Prostate gland (tissue), 2 donors: ENCODE data around the gene RS1. TPM values are rescaled to one million over a fixed set of nuclear protein-coding genes. Genes with fewer than 3 reads are reported as not detected.
A peak's percentile ranks its signal among the peaks of the same experiment; 100 is the strongest.

Experiments used
- DNase-seq: peaks from one replicate; pipeline ENCODE4 v3.0.0-alpha.2; 2019; ENCODE audit warnings: low spot score
- H3K27ac ChIP-seq, 2 donors: fragments of 200-600 bp; sonication (generic); 2 replicates each; pipeline ENCODE4 v1.5.1; 2017 to 2019
- H3K27me3 ChIP-seq: fragments of 200-600 bp; sonication (generic); replicated peaks from 2 replicates; pipeline ENCODE4 v1.5.1; 2019; ENCODE audit not compliant: insufficient read depth
- H3K36me3 ChIP-seq, 2 donors: fragments of 200-600 bp; sonication (generic); 1 replicate in 1 of 2; 2 replicates in 1 of 2; pipeline versions ENCODE4 v1.5.1 to v1.8.1; 2017 to 2019
- H3K4me1 ChIP-seq: fragments of 200-600 bp; sonication (generic); replicated peaks from 2 replicates; pipeline ENCODE4 v1.5.1; 2019
- H3K4me3 ChIP-seq, 2 donors: fragments of 200-600 bp; sonication (generic); 2 replicates each; pipeline ENCODE4 v1.5.1; 2017 to 2019
- H3K9me3 ChIP-seq: fragments of 200-600 bp; sonication (generic); 2 replicates; pipeline ENCODE4 v1.5.1; 2017
- POLR2A ChIP-seq: fragments of 450-650 bp; IDR thresholded peaks from one replicate; pipeline ENCODE4 v1.6.1; 2016; ENCODE audit warnings: antibody characterized with exemption, mild to moderate bottlenecking
- POLR2AphosphoS5 ChIP-seq: sonication (generic); formaldehyde crosslinking; IDR thresholded peaks from one replicate; pipeline ENCODE4 v1.6.1; 2017; ENCODE audit warnings: antibody characterized with exemption
- WGBS: methylation state at CpG from one replicate; pipeline ENCODE4 v1.1.5; 2018; 5-methylcytosine and 5-hydroxymethylcytosine counted together
- intact Hi-C: fragments of 100-400 bp; cut with DNase I; formaldehyde crosslinking; loops from one replicate; pipeline ENCODE4 v1.14.2; 2022
- total RNA-seq, 2 donors: library from RNA; depleted of rRNA; stranded (reverse); fragments of >200 nt; gene quantifications; one replicate each; pipeline ENCODE4 v1.1.0, GENCODE V29; 2016
- TF ChIP-seq, protein P1 (sequence below), 4 experiments: fragments of 200-600 bp in 2 of 4; fragments of 450-650 bp in 2 of 4; sonication (generic) in 2 of 4; IDR thresholded peaks; 1 replicate in 3 of 4; 2 replicates in 1 of 4; pipeline ENCODE4 v1.5.1; 2016 to 2019; ENCODE audit warnings: antibody characterized with exemption in 4 of 4, mild to moderate bottlenecking in 2 of 4, moderate library complexity in 2 of 4

RS1 gene
- total RNA-seq, 2 donors from 2014 or later, result not detected

DNA sequence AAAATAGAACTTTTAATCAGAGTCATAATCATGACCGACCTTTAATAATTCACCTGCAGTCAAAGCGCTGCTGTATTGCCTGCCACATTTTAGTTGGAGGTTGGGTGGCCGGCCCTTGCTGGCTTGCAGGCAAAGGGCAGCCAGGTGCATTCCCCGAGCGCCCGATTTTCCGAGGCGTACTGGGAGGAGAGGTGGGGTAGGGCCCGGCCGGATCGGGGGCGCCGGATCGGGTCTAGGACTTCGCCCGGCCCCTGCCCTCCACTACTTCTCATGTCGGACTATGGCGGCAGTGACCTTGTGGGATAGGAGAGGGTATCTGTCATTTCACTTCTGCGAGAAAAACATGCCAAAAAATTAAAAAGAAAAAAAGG is 2.5 kb upstream of the RS1 start:
- Histone ChIP-seq H3K9me3 (no peaks in the 10 kb centered on the region), H3K27me3 (no peaks in the 10 kb centered on the region), H3K27ac (peak overlapping the region; percentile 89), H3K4me1 (no peaks in the 10 kb centered on the region), H3K36me3 (no peaks in the 10 kb centered on the region), H3K4me3 (peak overlapping the region; percentile 48 to 53)
- WGBS, result 0% methylated on average over 19 of the region's 19 CpGs
- TF ChIP-seq POLR2AphosphoS5, result no peak
- TF ChIP-seq, protein P1, sequence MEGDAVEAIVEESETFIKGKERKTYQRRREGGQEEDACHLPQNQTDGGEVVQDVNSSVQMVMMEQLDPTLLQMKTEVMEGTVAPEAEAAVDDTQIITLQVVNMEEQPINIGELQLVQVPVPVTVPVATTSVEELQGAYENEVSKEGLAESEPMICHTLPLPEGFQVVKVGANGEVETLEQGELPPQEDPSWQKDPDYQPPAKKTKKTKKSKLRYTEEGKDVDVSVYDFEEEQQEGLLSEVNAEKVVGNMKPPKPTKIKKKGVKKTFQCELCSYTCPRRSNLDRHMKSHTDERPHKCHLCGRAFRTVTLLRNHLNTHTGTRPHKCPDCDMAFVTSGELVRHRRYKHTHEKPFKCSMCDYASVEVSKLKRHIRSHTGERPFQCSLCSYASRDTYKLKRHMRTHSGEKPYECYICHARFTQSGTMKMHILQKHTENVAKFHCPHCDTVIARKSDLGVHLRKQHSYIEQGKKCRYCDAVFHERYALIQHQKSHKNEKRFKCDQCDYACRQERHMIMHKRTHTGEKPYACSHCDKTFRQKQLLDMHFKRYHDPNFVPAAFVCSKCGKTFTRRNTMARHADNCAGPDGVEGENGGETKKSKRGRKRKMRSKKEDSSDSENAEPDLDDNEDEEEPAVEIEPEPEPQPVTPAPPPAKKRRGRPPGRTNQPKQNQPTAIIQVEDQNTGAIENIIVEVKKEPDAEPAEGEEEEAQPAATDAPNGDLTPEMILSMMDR (IDR thresholded peaks at IDR 0.05), result no peak
- TF ChIP-seq POLR2A, result no peak
- no peak for DNase-seq
- intact Hi-C loops, result loop anchor here (10.0 kb wide), 1 partner anchor 250 kb away; the partner anchor contains the start of gene CDKL5

DNA sequence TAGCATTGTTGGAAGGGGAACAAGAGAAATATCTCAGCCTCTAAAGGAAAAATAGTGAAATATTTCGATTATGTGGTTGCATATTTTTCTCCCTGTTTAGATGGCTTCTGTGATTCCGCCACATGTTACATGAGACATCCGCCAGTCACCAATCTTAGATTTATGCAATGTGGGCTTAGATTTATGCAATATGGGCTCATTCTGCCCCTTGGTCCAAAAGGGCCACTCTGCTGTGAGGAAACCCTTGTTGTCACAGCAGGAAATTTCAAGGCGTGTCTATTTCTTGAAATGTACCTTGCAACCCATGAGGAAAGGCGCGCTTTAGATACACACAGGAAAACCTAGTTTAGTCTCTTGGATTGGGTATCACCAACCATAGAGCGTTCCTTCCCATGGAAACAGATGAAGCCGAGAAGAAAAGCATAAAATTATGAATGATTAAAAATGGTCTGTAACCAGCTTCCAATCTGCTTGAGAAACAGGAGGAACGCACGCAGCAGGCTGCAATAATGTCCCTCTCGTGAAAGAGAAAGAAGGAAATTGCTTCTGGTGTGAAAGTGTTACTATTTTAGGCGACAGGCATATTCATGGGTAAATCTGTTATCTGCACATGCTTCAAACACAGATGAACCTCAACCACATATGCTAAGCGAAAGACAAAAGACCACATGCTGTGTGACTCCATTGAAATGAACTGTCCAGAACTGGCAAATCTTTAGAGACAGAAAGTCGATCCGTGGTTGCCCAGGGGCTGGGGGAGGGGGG is 3.7 kb downstream of the RS1 start:
- Histone ChIP-seq H3K27me3 (no peaks in the 10 kb centered on the region), H3K9me3 (no peaks in the 10 kb centered on the region), H3K4me3 (no peak overlapping the region), H3K4me1 (no peaks in the 10 kb centered on the region), H3K27ac (no peak overlapping the region), H3K36me3 (no peaks in the 10 kb centered on the region)
- no peak for TF ChIP-seq POLR2A
- TF ChIP-seq, protein P1 (IDR thresholded peaks at IDR 0.05), result no peak
- no peak for TF ChIP-seq POLR2AphosphoS5
- DNase-seq, result no peak
- 76% methylated on average over 15 of the region's 15 CpGs for WGBS
- intact Hi-C loops, result no loop called here

DNA sequence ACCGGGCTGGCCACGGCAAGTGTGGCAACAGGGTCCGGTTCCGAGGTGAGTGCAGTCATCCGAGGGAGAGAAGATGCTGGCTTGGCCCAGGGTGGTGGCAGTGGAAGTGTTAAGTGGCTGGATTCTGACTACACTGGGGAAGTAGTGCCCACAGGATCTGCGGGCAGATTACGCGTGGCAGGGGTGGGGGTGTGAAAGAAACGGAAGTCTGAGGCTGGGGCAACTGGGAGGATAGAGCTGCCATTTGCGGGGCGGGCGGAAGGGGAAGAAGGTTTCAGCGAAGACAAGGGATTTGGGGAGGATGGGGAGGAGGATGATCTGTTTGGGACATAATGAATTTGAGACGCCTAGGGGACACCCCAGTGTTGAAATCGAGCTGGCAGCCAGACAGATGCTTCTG is 5.3 kb downstream of the RS1 start:
- DNase-seq, result no peak
- Histone ChIP-seq H3K27me3 (no peaks in the 10 kb centered on the region), H3K9me3 (no peaks in the 10 kb centered on the region), H3K27ac (no peak overlapping the region), H3K4me3 (no peak overlapping the region), H3K4me1 (no peaks in the 10 kb centered on the region), H3K36me3 (no peaks in the 10 kb centered on the region)
- WGBS, result 86% methylated on average over 13 of the region's 15 CpGs
- intact Hi-C loops, result no loop called here
- TF ChIP-seq, protein P1 (IDR thresholded peaks at IDR 0.05), result no peak
- TF ChIP-seq POLR2A (no peak), POLR2AphosphoS5 (no peak)

DNA sequence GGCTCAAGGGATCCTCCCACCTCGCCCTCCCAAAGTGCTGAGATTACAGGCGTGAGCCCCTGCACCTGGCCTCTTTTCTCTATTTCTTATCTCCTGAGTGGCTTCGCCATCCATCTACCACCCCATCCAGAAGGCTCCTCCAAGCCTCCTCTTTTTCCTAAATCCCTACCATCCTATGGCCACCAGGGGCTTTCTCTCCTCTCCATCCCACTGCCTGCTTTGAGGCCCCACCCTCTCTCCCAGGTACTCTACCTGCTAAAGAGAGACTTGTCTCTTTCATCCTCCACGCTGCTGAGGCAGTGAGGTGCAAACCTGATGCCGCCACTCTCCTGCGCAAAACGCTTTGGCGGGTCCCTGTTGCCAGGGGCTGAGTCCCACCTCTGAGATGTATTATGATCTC is 7.0 kb downstream of the RS1 start:
- Histone ChIP-seq H3K36me3 (no peaks in the 10 kb centered on the region), H3K4me1 (no peaks in the 10 kb centered on the region), H3K27ac (no peak overlapping the region), H3K4me3 (no peak overlapping the region), H3K27me3 (no peaks in the 10 kb centered on the region), H3K9me3 (no peaks in the 10 kb centered on the region)
- no peak for DNase-seq
- WGBS, result 91% methylated on average over 8 of the region's 8 CpGs
- intact Hi-C loops, result no loop called here
- TF ChIP-seq POLR2AphosphoS5, result no peak
- TF ChIP-seq POLR2A, result no peak
- TF ChIP-seq, protein P1 (IDR thresholded peaks at IDR 0.05), result no peak

DNA sequence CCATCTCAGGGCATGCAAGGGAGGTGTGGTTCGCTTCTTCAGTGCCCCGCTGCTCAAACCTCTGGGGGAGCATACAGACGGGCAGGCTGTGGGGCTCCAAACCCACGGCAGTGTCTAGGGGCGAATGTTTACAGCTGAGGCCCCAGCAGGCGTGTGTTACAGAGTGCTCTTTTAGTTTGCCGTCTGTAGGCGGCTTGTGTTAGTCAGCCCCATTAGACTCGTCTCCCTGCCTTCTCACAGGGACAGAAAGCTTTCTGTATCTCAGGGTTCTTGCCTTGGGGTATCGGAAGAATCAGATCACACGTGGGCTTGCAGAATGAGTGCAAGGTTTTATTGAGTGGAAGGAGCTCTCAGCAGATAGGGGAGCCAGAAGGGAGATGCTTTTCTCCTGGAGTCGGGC is 10.6 kb downstream of the RS1 start:
- Histone ChIP-seq H3K27ac (no peak overlapping the region), H3K4me1 (no peaks in the 10 kb centered on the region), H3K36me3 (no peaks in the 10 kb centered on the region), H3K4me3 (no peak overlapping the region), H3K9me3 (no peaks in the 10 kb centered on the region), H3K27me3 (no peaks in the 10 kb centered on the region)
- WGBS, result 90% methylated on average over 8 of the region's 12 CpGs
- TF ChIP-seq POLR2A (no peak), POLR2AphosphoS5 (no peak)
- TF ChIP-seq, protein P1 (IDR thresholded peaks at IDR 0.05), result no peak
- DNase-seq, result no peak
- intact Hi-C loops, result no loop called here
